Ascending aorta (tissue), 2 donors: ENCODE results near the gene CDKL1. TPM values are rescaled to one million over a fixed set of nuclear protein-coding genes. Genes with fewer than 3 reads are reported as not detected.
"Not testable (repeated sequence)": the region's sequence is repeated elsewhere in the genome, so short reads cannot be mapped to it uniquely, and the experiment has no call there.

Source experiments
- DNase-seq, 2 donors: peaks; one replicate each; pipeline ENCODE4 v3.0.0-alpha.2; 2019; ENCODE audit warnings: low spot score in 2 of 2
- H3K27ac ChIP-seq, 2 donors: fragments of 200-600 bp; sonication (generic); one replicate each; pipeline ENCODE4 v1.5.1; 2016 to 2017; ENCODE audit warnings: mild to moderate bottlenecking in 1 of 2
- H3K27me3 ChIP-seq: fragments of 200-600 bp; sonication (generic); one replicate; pipeline ENCODE4 v1.5.1; 2017
- H3K36me3 ChIP-seq, 2 donors: fragments of 200-600 bp; sonication (generic); one replicate each; pipeline ENCODE4 v1.5.1; 2016
- H3K4me1 ChIP-seq, 2 donors: fragments of 200-600 bp; sonication (generic); one replicate each; pipeline ENCODE4 v1.5.1; 2016 to 2017; ENCODE audit warnings: mild to moderate bottlenecking in 1 of 2
- H3K4me3 ChIP-seq, 2 donors: fragments of 200-600 bp; sonication (generic); one replicate each; pipeline ENCODE4 v1.5.1; 2016 to 2017; ENCODE audit warnings: mild to moderate bottlenecking in 1 of 2
- H3K9me3 ChIP-seq, 2 donors: fragments of 200-600 bp; sonication (generic); one replicate each; pipeline ENCODE4 v1.5.1; 2016
- intact Hi-C: fragments of 100-400 bp; cut with DNase I; formaldehyde crosslinking; loops from one replicate; pipeline ENCODE4 v1.15.1; 2023
- total RNA-seq: library from RNA; depleted of rRNA; stranded (reverse); fragments of >200 nt; gene quantifications from one replicate; pipeline ENCODE4 v1.1.0, GENCODE V29; 2016
- TF ChIP-seq, protein P1 (sequence below), 3 experiments: fragments of 200-600 bp in 2 of 3; fragments of 450-650 bp in 1 of 3; sonication (generic) in 2 of 3; IDR thresholded peaks; one replicate each; pipeline ENCODE4 v1.5.1; 2016 to 2019; ENCODE audit warnings: antibody characterized with exemption in 3 of 3, mild to moderate bottlenecking in 1 of 3, moderate library complexity in 1 of 3

CDKL1 gene
- total RNA-seq, 1 donor from 2014 or later, result 0.85 TPM

GRCh38 chr14:50377550-50378085 is 19.1 kb downstream of the CDKL1 start:
- Histone ChIP-seq H3K27ac (no peak overlapping the region), H3K4me3 (no peak overlapping the region)
- intact Hi-C loops, result no loop called here

GRCh38 chr14:50375760-50376159 is 20.9 kb downstream of the CDKL1 start:
- intact Hi-C loops, result no loop called here
- no peak overlapping the region for H3K4me3 ChIP-seq
- H3K9me3 ChIP-seq, result no peaks in the 10 kb centered on the region
- no peak overlapping the region for H3K27ac ChIP-seq
- DNase-seq, result no peak
- no peaks in the 10 kb centered on the region for H3K27me3 ChIP-seq
- no peaks in the 10 kb centered on the region for H3K4me1 ChIP-seq
- H3K36me3 ChIP-seq, result no peaks in the 10 kb centered on the region
- TF ChIP-seq, protein P1, sequence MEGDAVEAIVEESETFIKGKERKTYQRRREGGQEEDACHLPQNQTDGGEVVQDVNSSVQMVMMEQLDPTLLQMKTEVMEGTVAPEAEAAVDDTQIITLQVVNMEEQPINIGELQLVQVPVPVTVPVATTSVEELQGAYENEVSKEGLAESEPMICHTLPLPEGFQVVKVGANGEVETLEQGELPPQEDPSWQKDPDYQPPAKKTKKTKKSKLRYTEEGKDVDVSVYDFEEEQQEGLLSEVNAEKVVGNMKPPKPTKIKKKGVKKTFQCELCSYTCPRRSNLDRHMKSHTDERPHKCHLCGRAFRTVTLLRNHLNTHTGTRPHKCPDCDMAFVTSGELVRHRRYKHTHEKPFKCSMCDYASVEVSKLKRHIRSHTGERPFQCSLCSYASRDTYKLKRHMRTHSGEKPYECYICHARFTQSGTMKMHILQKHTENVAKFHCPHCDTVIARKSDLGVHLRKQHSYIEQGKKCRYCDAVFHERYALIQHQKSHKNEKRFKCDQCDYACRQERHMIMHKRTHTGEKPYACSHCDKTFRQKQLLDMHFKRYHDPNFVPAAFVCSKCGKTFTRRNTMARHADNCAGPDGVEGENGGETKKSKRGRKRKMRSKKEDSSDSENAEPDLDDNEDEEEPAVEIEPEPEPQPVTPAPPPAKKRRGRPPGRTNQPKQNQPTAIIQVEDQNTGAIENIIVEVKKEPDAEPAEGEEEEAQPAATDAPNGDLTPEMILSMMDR (IDR thresholded peaks at IDR 0.05), result no peak

More at GRCh38 chr14:50377550-50378085, 19.1 kb downstream of the CDKL1 start:
- DNase-seq, result no peak
- no peaks in the 10 kb centered on the region for H3K4me1 ChIP-seq
- no peaks in the 10 kb centered on the region for H3K9me3 ChIP-seq
- no peaks in the 10 kb centered on the region for H3K36me3 ChIP-seq
- H3K27me3 ChIP-seq, result no peaks in the 10 kb centered on the region
- TF ChIP-seq, protein P1 (IDR thresholded peaks at IDR 0.05), result no peak

DNA sequence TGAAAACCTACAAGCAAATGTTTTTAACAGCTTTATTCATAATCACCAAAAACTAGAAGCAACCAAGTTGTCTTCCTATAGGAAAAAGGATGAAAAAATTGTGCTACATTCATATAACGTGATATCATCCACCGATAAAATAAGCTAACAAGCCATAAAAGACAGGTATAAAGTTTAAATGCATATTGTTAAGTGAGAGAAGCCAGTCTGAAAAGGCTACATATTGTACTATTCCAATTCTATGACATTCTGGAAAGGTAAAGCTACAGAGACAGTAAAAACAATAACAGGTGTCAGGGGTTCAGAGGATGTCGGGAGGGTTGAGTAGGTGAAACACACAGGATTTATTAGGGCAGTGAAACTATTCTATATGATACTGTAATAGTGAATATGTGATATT is 22.7 kb downstream of the CDKL1 start:
- no peaks in the 10 kb centered on the region for H3K4me1 ChIP-seq
- TF ChIP-seq, protein P1 (IDR thresholded peaks at IDR 0.05), result no peak
- H3K27me3 ChIP-seq, result no peaks in the 10 kb centered on the region
- H3K36me3 ChIP-seq, result no peaks in the 10 kb centered on the region
- H3K9me3 ChIP-seq, result no peaks in the 10 kb centered on the region
- H3K4me3 ChIP-seq, result no peak overlapping the region
- DNase-seq, result no peak
- intact Hi-C loops, result no loop called here
- no peak overlapping the region for H3K27ac ChIP-seq

DNA sequence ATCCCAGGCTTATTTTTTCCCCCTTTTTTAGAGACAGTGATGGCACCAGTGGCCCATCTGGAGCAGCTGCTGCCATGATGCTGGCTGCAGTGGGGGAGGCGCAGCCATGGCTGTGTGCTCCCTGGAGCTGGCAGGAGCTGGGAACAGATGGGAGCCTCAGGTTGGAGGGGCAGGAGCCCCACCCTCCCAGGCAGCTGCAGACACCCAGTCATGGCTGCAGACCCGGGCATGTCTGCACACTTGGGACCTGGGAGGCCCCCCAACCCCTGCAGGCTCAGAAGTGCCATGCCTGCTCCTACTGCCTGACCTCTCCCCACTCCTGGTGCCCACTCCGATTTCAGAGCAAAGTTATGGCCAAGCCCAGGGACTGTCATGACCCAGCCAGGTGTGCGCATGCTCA is 25.1 kb downstream of the CDKL1 start:
- intact Hi-C loops, result no loop called here
- Histone ChIP-seq H3K9me3 (no peaks in the 10 kb centered on the region), H3K27me3 (no peaks in the 10 kb centered on the region), H3K27ac (no peak overlapping the region), H3K4me3 (no peak overlapping the region), H3K36me3 (no peaks in the 10 kb centered on the region), H3K4me1 (no peaks in the 10 kb centered on the region)
- TF ChIP-seq, protein P1 (IDR thresholded peaks at IDR 0.05), result no peak
- no peak for DNase-seq

DNA sequence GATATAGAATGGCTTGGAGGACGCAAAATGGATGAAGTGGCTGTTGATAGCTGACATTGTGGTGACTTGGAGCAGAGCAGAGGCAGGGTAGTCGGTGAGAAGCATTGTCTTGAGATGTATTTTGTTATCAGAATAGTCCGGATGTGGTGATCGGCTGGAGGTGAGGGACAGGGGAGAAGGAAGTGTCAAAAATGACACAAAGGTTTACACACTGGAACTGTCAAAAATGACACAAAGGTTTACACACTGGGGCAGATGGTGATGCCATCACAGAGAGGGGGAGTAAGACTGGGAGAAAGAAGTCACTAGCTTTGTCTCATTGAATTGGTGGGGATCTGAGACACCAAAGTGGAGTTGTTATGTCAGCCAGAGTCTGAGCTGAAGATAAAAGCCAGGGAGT is 30.1 kb downstream of the CDKL1 start:
- DNase-seq, result no peak
- no peak overlapping the region for H3K4me3 ChIP-seq
- TF ChIP-seq, protein P1 (IDR thresholded peaks at IDR 0.05), result no peak
- no peaks in the 10 kb centered on the region for H3K4me1 ChIP-seq
- H3K27ac ChIP-seq, result no peak overlapping the region
- no peaks in the 10 kb centered on the region for H3K27me3 ChIP-seq
- H3K9me3 ChIP-seq, result no peaks in the 10 kb centered on the region
- intact Hi-C loops, result no loop called here
- H3K36me3 ChIP-seq, result no peaks in the 10 kb centered on the region

DNA sequence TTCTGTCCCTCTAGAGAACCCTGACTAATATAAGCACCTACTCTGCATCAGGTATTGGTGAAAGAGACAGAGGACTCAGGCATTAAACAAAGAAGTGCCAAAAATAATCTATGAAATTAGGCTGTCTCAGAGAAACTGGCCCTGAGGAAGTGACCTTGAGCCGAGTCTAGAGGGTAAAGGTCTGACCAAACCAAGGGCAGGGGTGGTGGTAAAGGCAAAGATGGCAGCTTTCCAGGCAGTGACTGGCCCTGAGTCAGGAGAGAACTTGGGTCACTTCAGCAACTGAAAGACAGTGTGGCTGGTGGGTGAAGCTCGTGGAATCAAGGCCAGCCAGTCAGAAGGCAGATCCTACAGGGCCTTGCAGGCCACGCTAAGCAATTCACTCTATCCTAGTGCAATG is 30.6 kb downstream of the CDKL1 start:
- no peak overlapping the region for H3K27ac ChIP-seq
- H3K27me3 ChIP-seq, result no peaks in the 10 kb centered on the region
- no peak for DNase-seq

DNA sequence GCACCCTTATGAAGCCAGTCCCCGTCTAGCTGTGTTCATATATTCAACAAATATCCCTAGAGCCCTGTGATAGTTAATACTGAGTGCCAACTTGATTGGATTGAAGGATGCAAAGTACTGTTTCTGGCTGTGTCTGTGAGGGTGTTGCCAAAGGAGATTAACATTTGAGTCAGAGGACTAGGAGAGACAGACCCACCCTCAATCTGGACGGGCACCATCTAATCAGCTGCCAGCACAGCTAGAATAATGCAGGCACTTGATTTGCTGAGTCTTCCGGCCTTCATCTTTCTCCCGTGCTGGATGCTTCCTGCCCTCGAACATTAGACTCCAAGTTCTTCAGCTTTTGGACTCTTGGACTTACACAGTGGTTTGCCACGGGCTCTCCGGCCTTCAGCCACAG is 31.1 kb downstream of the CDKL1 start:
- H3K9me3 ChIP-seq, H3K27ac ChIP-seq, DNase-seq, H3K36me3 ChIP-seq, H3K4me1 ChIP-seq, intact Hi-C loops, H3K27me3 ChIP-seq, H3K4me3 ChIP-seq: not testable (repeated sequence)

More for the DNA sequence above, 30.6 kb downstream of the CDKL1 start:
- TF ChIP-seq, protein P1 (IDR thresholded peaks at IDR 0.05), result no peak
- no peaks in the 10 kb centered on the region for H3K4me1 ChIP-seq
- intact Hi-C loops, result no loop called here
- H3K36me3 ChIP-seq, result no peaks in the 10 kb centered on the region
- no peak overlapping the region for H3K4me3 ChIP-seq
- no peaks in the 10 kb centered on the region for H3K9me3 ChIP-seq
